Mononuclear cell (primary cell): ENCODE results near the gene MAGEA1. TPM values are rescaled to one million over a fixed set of nuclear protein-coding genes. Genes with fewer than 3 reads are reported as not detected.
"Not testable (repeated sequence)": the region's sequence is repeated elsewhere in the genome, so short reads cannot be mapped to it uniquely, and the experiment has no call there.

ENCODE experiments used
- H3K27me3 ChIP-seq: 2 replicates; pipeline ENCODE4 v1.6.0; 2011; ENCODE audit warnings: low read length, control low read depth; ENCODE audit not compliant: insufficient read depth
- H3K4me1 ChIP-seq: 2 replicates; pipeline ENCODE4 v1.5.1; 2011; ENCODE audit warnings: mild to moderate bottlenecking, low read length, control low read depth; ENCODE audit not compliant: insufficient read depth
- H3K4me3 ChIP-seq: 2 replicates; pipeline ENCODE4 v1.5.1; 2011; ENCODE audit warnings: mild to moderate bottlenecking, low read length, moderate library complexity
- H3K9me3 ChIP-seq: 2 replicates; pipeline ENCODE4 v1.5.1; 2011; ENCODE audit warnings: low read depth, mild to moderate bottlenecking, control low read depth, low read length
- total RNA-seq: library from RNA; depleted of rRNA; stranded (reverse); fragments of >200 nt; gene quantifications from one replicate; pipeline ENCODE4 v1.2.3, GENCODE V29; 2012

MAGEA1 gene, protein sequence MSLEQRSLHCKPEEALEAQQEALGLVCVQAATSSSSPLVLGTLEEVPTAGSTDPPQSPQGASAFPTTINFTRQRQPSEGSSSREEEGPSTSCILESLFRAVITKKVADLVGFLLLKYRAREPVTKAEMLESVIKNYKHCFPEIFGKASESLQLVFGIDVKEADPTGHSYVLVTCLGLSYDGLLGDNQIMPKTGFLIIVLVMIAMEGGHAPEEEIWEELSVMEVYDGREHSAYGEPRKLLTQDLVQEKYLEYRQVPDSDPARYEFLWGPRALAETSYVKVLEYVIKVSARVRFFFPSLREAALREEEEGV
- not detected for total RNA-seq

DNA sequence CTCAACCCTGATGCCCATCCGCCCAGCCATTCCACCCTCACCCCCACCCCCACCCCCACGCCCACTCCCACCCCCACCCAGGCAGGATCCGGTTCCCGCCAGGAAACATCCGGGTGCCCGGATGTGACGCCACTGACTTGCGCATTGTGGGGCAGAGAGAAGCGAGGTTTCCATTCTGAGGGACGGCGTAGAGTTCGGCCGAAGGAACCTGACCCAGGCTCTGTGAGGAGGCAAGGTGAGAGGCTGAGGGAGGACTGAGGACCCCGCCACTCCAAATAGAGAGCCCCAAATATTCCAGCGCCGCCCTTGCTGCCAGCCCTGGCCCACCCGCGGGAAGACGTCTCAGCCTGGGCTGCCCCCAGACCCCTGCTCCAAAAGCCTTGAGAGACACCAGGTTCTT, at the start of gene MAGEA1:
MAGEA1 (plus strand) TSS at position 154 of the 400 bp plus-strand sequence. CDS start 3,106 bp downstream, outside the sequence.
- H3K4me1 ChIP-seq, result no peaks in the 10 kb centered on the region
- H3K4me3 ChIP-seq, result no peak within 1 kb of the TSS
- H3K9me3 ChIP-seq, result no peaks in the 10 kb centered on the region
- no peaks in the 10 kb centered on the region for H3K27me3 ChIP-seq

DNA sequence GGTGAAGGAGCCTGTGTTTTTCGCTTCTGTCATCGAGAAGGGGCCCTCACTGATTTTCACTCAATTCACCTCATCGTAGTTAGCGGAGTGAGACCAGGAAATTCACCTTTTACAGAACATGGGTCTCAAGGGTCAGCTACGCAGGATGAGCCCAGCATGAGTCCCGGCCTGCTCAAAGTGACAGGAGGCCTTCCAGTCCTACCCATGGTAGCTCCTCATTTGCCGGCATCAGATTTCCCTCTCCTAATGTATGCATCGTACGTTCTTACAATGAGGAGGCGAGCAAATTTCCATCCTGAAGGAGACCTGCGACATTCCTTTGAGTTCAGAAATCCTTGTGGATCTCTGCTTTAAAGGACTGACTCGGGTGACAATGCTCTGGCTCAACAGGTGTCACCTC, 46.2 kb upstream of the MAGEA1 start:
- H3K4me1 ChIP-seq, H3K9me3 ChIP-seq, H3K27me3 ChIP-seq, H3K4me3 ChIP-seq: not testable (repeated sequence)

DNA sequence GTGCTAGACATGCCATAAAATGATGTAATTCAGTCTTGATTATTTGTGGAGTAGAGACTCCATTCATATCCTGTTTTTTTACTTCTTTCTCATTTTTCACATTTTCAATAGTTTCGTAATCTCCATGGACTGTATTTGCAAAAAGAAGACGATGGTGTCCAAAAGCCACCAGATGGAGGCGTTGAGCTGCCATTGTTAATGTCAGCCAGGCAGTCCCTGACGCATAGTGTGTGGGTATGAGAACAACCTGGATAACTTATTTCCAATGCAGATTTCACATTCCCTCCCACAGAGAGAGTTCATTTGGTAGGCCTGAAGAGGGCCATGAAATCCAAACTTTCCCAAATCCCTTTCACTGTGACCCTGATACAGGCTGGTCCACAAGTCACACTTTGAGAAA, 40.0 kb upstream of the MAGEA1 start:
- H3K4me1 ChIP-seq, H3K4me3 ChIP-seq, H3K9me3 ChIP-seq, H3K27me3 ChIP-seq: not testable (repeated sequence)

DNA sequence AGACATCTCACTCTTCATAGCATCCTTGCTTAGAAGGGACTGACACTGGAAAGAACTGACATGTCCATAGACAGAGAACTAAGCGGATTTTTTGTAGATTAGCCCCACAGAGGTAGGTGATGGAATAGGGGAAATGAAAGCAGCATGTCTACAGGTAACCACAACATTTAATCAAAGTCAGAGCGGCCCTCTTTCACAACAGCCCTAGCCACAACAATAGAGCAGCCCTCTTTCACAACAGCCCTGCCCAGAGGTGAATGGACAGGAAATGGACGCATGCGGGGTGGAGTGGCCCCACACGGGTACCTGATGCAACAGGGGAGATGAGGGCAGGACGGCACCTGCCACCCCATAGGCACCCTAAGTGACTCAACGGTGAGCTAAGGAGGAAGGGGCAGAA, 32.8 kb upstream of the MAGEA1 start:
- not testable (repeated sequence) for H3K4me3 ChIP-seq, H3K9me3 ChIP-seq, H3K4me1 ChIP-seq, H3K27me3 ChIP-seq

DNA sequence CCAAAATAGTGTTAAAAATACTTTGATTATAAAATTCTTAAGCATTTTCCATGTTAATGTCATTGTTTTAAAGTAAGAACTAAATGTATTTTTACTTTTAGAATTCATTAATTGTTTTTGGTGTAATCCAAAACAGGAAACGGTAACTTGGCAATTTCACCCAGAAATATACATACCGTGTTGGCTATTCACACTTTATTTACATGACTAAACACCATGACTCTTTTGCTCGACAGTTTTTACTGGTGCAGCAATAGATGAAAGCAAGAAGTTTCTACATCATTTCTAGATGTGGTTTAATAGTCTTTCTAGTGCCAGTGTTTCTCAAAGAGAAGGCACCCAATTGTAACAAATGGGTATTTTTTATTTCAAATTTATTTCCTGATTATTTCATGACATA, 25.6 kb upstream of the MAGEA1 start:
- Histone ChIP-seq H3K4me1 (no peaks in the 10 kb centered on the region), H3K4me3 (no peak overlapping the region), H3K27me3 (no peaks in the 10 kb centered on the region), H3K9me3 (no peaks in the 10 kb centered on the region)

DNA sequence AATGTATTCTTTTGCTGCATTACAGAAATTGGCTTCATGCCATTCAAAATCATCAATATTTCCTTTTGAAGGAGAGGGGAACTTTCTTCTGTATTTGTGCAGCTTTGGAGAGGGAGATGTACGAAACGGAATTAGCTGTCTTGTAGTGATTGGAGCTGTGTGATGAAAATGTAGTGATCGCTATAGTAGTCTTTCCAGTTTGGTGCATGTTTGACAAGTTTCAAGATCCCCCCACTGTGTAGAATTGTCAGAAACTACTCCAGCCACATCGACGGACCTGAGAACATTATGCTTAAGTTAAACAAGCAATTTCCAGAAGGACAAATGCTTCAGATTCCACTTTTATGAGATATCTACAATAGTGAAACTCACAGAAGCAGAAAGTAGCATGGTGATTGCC, 21.6 kb upstream of the MAGEA1 start:
- Histone ChIP-seq H3K27me3 (no peaks in the 10 kb centered on the region), H3K4me1 (no peaks in the 10 kb centered on the region), H3K4me3 (no peak overlapping the region), H3K9me3 (no peaks in the 10 kb centered on the region)

DNA sequence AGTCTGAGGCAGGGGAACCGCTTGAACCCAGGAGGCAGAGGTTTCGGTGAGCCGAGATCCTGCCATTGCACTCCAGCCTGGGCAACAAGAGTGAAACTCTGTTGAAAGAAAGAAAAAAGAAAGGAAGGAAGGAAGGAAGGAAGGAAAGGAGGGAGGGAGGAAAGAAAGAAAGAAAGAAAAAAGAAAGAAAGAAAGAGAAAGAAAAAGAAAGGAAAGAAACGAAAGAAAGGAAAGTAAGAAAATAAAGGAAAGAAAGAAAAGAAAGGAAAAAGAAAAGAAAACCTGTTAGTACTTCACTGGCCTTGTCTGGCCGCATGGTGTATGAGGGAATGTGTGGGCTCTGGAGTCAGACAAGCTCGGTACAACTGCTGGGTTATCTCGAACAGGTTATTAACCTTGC, 20.8 kb upstream of the MAGEA1 start:
- no peaks in the 10 kb centered on the region for H3K9me3 ChIP-seq
- H3K4me3 ChIP-seq, result no peak overlapping the region
- H3K4me1 ChIP-seq, result no peaks in the 10 kb centered on the region

DNA sequence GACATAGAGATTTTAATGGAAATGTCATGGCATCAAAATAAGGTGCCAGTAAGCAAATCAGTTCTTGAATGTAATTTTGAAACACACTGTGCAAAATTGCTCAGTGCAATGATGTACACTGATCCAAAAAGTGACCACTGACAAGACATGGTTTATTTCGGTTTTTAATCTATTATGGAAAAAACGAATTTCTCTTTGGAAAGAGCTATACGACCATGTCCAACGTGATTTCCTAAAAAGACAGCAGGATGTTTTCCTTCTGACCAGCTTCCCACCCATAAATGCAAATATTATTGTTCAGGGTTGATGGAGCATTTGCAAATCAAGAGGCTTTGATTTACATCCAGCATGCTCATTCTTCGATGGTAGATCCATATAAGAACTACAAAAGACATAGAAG, 17.1 kb upstream of the MAGEA1 start:
- Histone ChIP-seq H3K4me1 (no peaks in the 10 kb centered on the region), H3K27me3 (no peaks in the 10 kb centered on the region), H3K4me3 (no peak overlapping the region), H3K9me3 (no peaks in the 10 kb centered on the region)

More for the DNA sequence above, 20.8 kb upstream of the MAGEA1 start:
- H3K27me3 ChIP-seq, result no peaks in the 10 kb centered on the region

DNA sequence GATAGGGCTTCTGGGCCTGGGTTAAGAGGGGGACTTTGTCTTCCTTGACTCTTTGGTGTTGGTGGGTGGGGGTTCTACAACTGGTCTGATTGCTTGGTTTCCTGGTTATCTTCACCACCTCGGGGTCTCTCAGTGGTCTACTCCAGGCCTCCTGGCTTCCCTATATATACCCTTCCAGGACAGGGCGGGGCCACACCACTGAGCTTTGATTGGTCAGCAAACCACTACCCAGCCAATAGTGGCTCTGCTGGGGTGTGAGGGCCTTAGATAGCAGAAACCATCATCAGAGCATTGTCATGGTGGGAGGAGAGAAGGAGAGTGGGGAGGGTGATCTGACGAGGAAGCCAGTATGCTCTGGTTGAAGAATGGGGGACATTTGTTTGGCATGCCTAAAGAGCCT, 14.4 kb upstream of the MAGEA1 start:
- Histone ChIP-seq H3K4me1 (no peaks in the 10 kb centered on the region), H3K27me3 (no peaks in the 10 kb centered on the region), H3K4me3 (no peak overlapping the region), H3K9me3 (no peaks in the 10 kb centered on the region)

DNA sequence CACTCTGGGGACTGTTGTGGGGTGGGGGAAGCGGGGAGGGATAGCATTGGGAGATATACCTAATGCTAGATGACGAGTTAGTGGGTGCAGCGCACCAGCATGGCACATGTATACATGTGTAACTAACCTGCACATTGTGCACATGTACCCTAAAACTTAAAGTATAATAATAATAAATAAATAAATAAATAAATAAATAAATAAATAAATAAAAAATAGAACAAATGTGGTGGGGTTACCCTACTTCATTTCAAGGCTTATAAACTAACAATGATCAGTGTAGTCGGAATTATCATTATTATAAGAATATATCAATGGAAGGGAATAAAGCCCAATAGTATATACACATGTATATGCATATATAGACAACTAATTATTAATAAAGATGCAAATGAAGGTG, 10.7 kb upstream of the MAGEA1 start:
- not testable (repeated sequence) for H3K27me3 ChIP-seq, H3K4me1 ChIP-seq, H3K4me3 ChIP-seq, H3K9me3 ChIP-seq

DNA sequence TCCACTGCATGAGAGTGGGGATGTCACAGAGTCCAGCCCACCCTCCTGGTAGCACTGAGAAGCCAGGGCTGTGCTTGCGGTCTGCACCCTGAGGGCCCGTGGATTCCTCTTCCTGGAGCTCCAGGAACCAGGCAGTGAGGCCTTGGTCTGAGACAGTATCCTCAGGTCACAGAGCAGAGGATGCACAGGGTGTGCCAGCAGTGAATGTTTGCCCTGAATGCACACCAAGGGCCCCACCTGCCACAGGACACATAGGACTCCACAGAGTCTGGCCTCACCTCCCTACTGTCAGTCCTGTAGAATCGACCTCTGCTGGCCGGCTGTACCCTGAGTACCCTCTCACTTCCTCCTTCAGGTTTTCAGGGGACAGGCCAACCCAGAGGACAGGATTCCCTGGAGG, 2.7 kb downstream of the MAGEA1 start:
- H3K9me3 ChIP-seq, result no peaks in the 10 kb centered on the region
- H3K4me3 ChIP-seq, result no peak overlapping the region
- no peaks in the 10 kb centered on the region for H3K27me3 ChIP-seq
- H3K4me1 ChIP-seq, result no peaks in the 10 kb centered on the region

DNA sequence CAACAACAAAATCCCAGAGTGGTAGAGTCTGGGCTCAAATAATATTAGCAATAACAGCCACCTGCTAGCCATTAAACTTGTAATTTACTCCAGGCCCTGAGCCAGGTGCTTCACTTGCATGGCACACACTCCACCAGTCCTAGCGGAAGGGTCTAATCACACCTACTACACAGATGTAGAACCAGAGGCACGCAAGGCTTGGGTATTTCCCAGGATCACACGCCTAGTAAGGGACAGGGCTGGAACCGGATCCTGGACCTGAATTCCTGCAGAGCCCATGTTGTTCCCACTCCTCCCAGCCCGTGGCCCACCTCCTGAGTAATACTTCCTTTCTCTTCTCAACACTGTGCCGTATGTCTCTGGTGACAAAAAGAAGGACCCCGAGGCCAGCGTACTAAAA, 5.7 kb downstream of the MAGEA1 start:
- no peaks in the 10 kb centered on the region for H3K27me3 ChIP-seq
- H3K4me3 ChIP-seq, result no peak overlapping the region
- H3K9me3 ChIP-seq, result no peaks in the 10 kb centered on the region
- H3K4me1 ChIP-seq, result no peaks in the 10 kb centered on the region

DNA sequence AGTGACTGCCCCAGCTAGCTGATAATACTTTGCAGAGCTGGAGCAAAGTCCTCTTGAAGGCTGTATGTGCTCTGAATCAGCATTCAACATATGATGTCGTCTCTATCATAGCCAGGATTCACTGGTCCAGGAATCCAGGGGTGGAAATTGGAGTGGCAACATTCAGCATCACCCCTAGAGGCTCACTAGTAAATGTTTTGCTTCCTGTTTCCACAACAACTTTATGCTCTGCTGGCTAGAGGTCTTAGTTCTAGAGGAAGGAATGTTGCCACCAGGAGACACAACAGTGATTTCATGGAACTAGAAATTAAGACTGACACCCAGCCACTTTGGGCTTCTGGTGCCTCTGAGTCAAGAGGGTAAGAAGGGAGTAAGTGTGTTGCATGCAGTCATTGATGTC, 11.3 kb downstream of the MAGEA1 start:
- H3K4me1 ChIP-seq, result no peaks in the 10 kb centered on the region
- no peaks in the 10 kb centered on the region for H3K27me3 ChIP-seq
- no peaks in the 10 kb centered on the region for H3K9me3 ChIP-seq
- H3K4me3 ChIP-seq, result no peak overlapping the region

DNA sequence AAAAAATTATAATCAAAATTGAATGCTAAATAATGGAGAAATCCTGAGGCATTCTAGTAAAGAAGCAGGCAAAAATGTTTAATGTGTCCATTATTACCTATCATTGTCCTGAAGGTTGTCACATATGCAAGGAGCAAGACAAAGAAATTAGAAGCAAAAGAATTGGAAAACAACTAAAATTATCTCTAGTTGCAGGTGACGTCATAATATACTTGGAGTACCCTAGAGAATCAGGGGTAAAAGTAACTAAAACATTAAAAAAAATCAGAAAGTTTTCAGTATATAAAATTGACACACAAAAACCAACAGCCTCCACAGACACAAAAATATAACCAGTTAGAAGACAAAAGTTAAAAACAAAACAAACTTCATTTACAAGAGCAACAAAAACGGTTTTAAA, 21.4 kb downstream of the MAGEA1 start:
- Histone ChIP-seq H3K9me3 (no peaks in the 10 kb centered on the region), H3K4me3 (no peak overlapping the region), H3K27me3 (no peaks in the 10 kb centered on the region), H3K4me1 (no peaks in the 10 kb centered on the region)

DNA sequence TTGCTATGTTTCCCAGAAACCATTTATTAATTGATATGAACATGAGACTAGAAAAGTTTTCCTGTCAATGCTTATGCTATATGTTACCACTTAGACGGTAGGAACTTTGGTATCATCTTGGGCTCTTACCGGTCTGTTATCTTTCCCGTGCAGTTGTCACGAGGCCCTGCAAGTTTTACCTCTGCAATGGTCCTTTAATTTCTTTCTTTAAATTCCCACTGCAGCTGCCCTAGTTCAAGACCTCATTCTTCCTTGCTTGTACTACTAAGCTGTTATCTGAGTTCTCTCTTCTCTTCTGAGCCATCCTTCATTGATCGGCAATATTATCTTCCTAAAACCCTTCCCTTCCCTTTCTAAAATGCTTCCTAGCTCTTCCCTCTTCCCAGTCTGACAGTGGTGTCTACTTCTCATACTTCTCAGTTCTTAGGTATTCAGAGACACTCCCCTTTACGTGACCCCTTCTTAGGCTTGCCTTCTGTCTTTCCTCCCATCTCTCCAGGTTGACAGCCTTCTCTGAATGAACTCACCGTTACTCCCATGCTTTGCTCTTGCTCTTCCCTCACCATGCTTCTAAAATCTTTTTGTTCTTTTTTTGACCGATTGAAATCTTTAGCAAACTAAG, 27.5 kb downstream of the MAGEA1 start:
- H3K4me1 ChIP-seq, result no peaks in the 10 kb centered on the region
- no peaks in the 10 kb centered on the region for H3K9me3 ChIP-seq
- no peak overlapping the region for H3K4me3 ChIP-seq
- H3K27me3 ChIP-seq, result no peaks in the 10 kb centered on the region

DNA sequence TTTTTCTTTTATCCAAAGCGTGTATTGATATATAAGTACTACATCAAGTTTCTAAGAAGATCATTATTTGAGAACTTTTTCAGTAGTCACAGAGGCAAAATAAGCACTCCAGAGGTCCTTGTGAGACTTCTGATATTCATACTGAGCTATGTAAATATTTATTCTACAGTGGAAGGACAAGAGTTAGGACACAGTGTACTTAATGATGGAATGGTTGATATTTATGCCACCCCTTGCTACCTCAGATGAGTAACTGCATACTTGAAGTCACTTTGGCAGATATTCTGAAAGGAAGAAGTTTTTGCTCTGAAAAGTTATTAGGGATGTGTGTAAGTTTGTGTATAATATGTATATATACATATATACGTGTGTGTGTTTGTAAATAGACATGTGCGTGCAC, 30.3 kb downstream of the MAGEA1 start:
- no peak overlapping the region for H3K4me3 ChIP-seq
- no peaks in the 10 kb centered on the region for H3K27me3 ChIP-seq
- H3K9me3 ChIP-seq, result no peaks in the 10 kb centered on the region
- no peaks in the 10 kb centered on the region for H3K4me1 ChIP-seq
